Heart left ventricle (tissue), 16 donors: ENCODE results near the gene MAN2B2. TPM values are rescaled to one million over a fixed set of nuclear protein-coding genes. Genes with fewer than 3 reads are reported as not detected.
A peak's percentile ranks its signal among the peaks of the same experiment; 100 is the strongest.

Source experiments
- ATAC-seq, 4 donors: fragments of 200-7000 bp; cut with Tn5 transposase; one replicate each; pipeline ENCODE4 v1.9.1; 2020 to 2022; ENCODE audit warnings: moderate library complexity in 4 of 4, mild to moderate bottlenecking in 3 of 4, moderate number of reproducible peaks in 1 of 4
- DNase-seq, 5 donors: peaks; one replicate each; pipeline ENCODE4 v3.0.0-alpha.2; 2020
- H3K27ac ChIP-seq, 12 donors: fragments of 200-600 bp; sonication (generic) in 4 of 12; one replicate each; pipeline versions ENCODE4 v1.5.0 to v1.8.0; 2016 to 2022; ENCODE audit warnings: mild to moderate bottlenecking in 2 of 12
- H3K27me3 ChIP-seq, 9 donors: fragments of 200-600 bp; sonication (generic) in 2 of 9; one replicate each; pipeline versions ENCODE4 v1.5.1 to v1.8.0; 2016 to 2022; ENCODE audit warnings: mild to moderate bottlenecking in 3 of 9
- H3K36me3 ChIP-seq, 9 donors: fragments of 200-600 bp; sonication (generic) in 2 of 9; one replicate each; pipeline versions ENCODE4 v1.5.0 to v1.8.0; 2018 to 2022; ENCODE audit warnings: mild to moderate bottlenecking in 2 of 9
- H3K4me1 ChIP-seq, 12 donors: fragments of 200-600 bp; sonication (generic) in 4 of 12; one replicate each; pipeline versions ENCODE4 v1.5.0 to v1.8.0; 2016 to 2022; ENCODE audit warnings: mild to moderate bottlenecking in 3 of 12
- H3K4me3 ChIP-seq, 12 donors: fragments of 200-600 bp; sonication (generic) in 4 of 12; one replicate each; pipeline versions ENCODE4 v1.5.0 to v1.8.0; 2017 to 2022; ENCODE audit warnings: mild to moderate bottlenecking in 9 of 12, moderate library complexity in 4 of 12
- H3K9me3 ChIP-seq, 12 donors: fragments of 200-600 bp; sonication (generic) in 4 of 12; one replicate each; pipeline versions ENCODE4 v1.5.0 to v1.8.0; 2016 to 2022; ENCODE audit warnings: mild to moderate bottlenecking in 1 of 12
- POLR2A ChIP-seq, 2 donors: fragments of 450-650 bp; IDR thresholded peaks; one replicate each; pipeline ENCODE4 v1.6.1; 2017; ENCODE audit warnings: antibody characterized with exemption in 2 of 2, mild to moderate bottlenecking in 2 of 2, moderate library complexity in 2 of 2
- WGBS, 4 donors: extraction: QIAGEN DNeasy Blood & Tissue Kit in 2 of 4; methylation state at CpG; one replicate each; pipeline versions ENCODE4 v1.1.5 to v1.1.7; 2013 to 2018; 5-methylcytosine and 5-hydroxymethylcytosine counted together
- intact Hi-C, 10 donors: fragments of 100-400 bp; cut with DNase I; formaldehyde crosslinking; loops; one replicate each; pipeline versions ENCODE4 v1.11.1 to v1.14.2; 2022
- polyA plus RNA-seq, 2 donors: library from polyadenylated mRNA; stranded (reverse); fragments of 200-250 nt; gene quantifications; one replicate each; pipeline ENCODE4 v1.2.3, GENCODE V29; 2013
- total RNA-seq, 9 donors: library from RNA; depleted of rRNA in 2 of 9; stranded (reverse); fragments of >200 nt in 2 of 9; fragmentation: NEBNext Ultra II Directional in 3 of 9; extraction: Animal tissue kit (Norgen Biotek cat#: 25700) in 3 of 9; gene quantifications; one replicate each; pipeline versions ENCODE4 v1.1.0 to v1.2.4, GENCODE V29; 2016 to 2023
- TF ChIP-seq, protein P1 (sequence below), 12 donors: fragments of 200-600 bp; sonication (generic) in 4 of 12; IDR thresholded peaks; one replicate each; pipeline versions ENCODE4 v1.5.0 to v1.8.0; 2018 to 2022; ENCODE audit warnings: antibody characterized with exemption in 12 of 12, mild to moderate bottlenecking in 5 of 12
- donor health status: ischemic (EF 13 %, LVEDD 7.1; RV severe dilation, severe dysfunction).
- donor health status: healthy with polysubstance abuse.
- donor health status: DM: no; HTN: yes; CAD: no.
- donor health status: DM: no; HTN: no; CAD: no.
- donor health status: ischemic (EF 25% LVEDD 6.9; RV normal size, moderate dysfunction).
- donor health status: ischemic (EF 25% LVEDD 5.7; RV mildly dilated, moderate dysfunction).
- donor health status: healthy.
- donor health status: DM: yes; HTN: yes; CAD: no.
- donor health status: ischemic (EF 35%, LVEDD 5.7; RV mildly dilated, moderate dysfunction).
- donor health status: nonischemic (EF 11% LVEDD 7.7; RV severe dilation, severe dysfunction).
- donor health status: DM: yes; HTN: yes; CAD: no.
- donor health status: PGD.
- donor health status: ischemic (EF 29% LVEDD 5.4; RV normal size, mild dysfunction).
- donor health status: nonischemic (EF 23%, LVEDD 6.1; RV moderate dilation, normal function).

Gene MAN2B2
- total and polyA plus RNA-seq, 11 donors = 4.4 to 33.6 (median 19.8) TPM

DNA sequence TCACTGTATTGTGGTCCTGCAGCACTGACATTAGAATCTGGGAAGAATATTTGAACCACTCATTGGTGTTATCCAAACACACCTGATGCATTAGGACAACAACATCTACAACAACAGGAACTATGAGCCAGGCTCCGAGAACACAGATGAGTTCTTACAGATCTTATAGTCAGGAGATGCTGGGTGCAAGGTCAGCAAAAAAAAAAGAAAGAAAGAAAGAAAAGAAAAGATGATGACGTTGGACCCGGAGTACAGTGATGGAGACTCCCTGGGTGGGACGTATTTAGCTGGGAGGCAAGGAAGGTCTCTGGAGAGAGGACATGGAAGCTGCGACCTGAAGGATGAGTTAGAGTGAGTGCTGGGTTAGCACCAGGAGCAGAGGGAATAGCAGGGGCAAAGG, 17.8 kb upstream of the MAN2B2 start:
- peaks cover 0 to 3% (median 0%) of the 10 kb centered on the region in 12 donors for H3K9me3 ChIP-seq
- TF ChIP-seq, protein P1, sequence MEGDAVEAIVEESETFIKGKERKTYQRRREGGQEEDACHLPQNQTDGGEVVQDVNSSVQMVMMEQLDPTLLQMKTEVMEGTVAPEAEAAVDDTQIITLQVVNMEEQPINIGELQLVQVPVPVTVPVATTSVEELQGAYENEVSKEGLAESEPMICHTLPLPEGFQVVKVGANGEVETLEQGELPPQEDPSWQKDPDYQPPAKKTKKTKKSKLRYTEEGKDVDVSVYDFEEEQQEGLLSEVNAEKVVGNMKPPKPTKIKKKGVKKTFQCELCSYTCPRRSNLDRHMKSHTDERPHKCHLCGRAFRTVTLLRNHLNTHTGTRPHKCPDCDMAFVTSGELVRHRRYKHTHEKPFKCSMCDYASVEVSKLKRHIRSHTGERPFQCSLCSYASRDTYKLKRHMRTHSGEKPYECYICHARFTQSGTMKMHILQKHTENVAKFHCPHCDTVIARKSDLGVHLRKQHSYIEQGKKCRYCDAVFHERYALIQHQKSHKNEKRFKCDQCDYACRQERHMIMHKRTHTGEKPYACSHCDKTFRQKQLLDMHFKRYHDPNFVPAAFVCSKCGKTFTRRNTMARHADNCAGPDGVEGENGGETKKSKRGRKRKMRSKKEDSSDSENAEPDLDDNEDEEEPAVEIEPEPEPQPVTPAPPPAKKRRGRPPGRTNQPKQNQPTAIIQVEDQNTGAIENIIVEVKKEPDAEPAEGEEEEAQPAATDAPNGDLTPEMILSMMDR (IDR thresholded peaks at IDR 0.05) = no peak
- no peak for TF ChIP-seq POLR2A (IDR thresholded peaks at IDR 0.05)
- no peaks in the 10 kb centered on the region for H3K36me3 ChIP-seq
- peaks cover 0 to 60% (median 9%) of the 10 kb centered on the region in 9 donors for H3K27me3 ChIP-seq
- 67 to 75% (median 69%) methylated on average over 5 of the region's 5 CpGs for WGBS, 4 donors
- no peak for DNase-seq
- H3K27ac ChIP-seq = no peak overlapping the region
- no peaks in the 10 kb centered on the region for H3K4me1 ChIP-seq
- intact Hi-C loops = no loop called here
- no peak for ATAC-seq
- H3K4me3 ChIP-seq = no peak overlapping the region

- 61 to 82% (median 79%) methylated on average over 3 to 10 of the region's 10 CpGs for WGBS, 4 donors
- Histone ChIP-seq H3K4me3 (no peak overlapping the region), H3K36me3 (no peaks in the 10 kb centered on the region), H3K4me1 (peaks cover 0 to 4% (median under 1%) of the 10 kb centered on the region in 12 donors), H3K27me3 (peaks cover 0 to 64% (median 14%) of the 10 kb centered on the region in 9 donors), H3K27ac (no peak overlapping the region), H3K9me3 (no peaks in the 10 kb centered on the region)
- DNase-seq = no peak
- intact Hi-C loops = no loop called here
- TF ChIP-seq, protein P1 (IDR thresholded peaks at IDR 0.05) = no peak
- no peak for TF ChIP-seq POLR2A (IDR thresholded peaks at IDR 0.05)
- no peak for ATAC-seq
Measured at GRCh38 chr4:6557856-6558255, 17.1 kb upstream of the MAN2B2 start.

- no peaks in the 10 kb centered on the region for H3K36me3 ChIP-seq
- H3K27ac ChIP-seq = no peak overlapping the region
- peak in 1 of 5 donors; percentile 6 for DNase-seq
- WGBS, 4 donors = 70 to 78% (median 73%) methylated on average over 7 to 10 of the region's 10 CpGs
- TF ChIP-seq POLR2A (IDR thresholded peaks at IDR 0.05) = no peak
- TF ChIP-seq, protein P1 (IDR thresholded peaks at IDR 0.05) = no peak
- no peak overlapping the region for H3K4me3 ChIP-seq
- H3K4me1 ChIP-seq = peaks cover 3 to 18% (median 10%) of the 10 kb centered on the region in 12 donors
- no peaks in the 10 kb centered on the region for H3K9me3 ChIP-seq
- no peak for ATAC-seq
- peaks cover 0 to 80% (median 28%) of the 10 kb centered on the region in 9 donors for H3K27me3 ChIP-seq
- intact Hi-C loops = no loop called here
Measured at GRCh38 chr4:6560416-6561172, 14.4 kb upstream of the MAN2B2 start.

DNA sequence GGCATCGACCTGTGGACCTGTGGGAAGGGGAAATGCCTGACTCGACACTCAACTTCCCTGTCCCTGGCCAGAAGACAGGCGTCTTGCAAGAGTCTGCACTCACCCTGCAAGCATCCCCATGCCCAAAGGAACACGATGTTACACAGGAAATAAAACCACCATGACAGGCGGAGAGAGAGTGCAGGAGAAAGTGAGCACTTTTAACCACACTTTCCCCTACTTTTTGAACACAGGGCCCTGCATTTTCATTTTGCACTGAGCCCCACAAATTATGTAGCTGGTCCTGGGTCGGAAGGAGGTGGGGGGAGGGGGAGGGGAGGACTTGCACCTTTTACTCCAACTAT, 13.8 kb upstream of the MAN2B2 start:
- 30 to 41% (median 34%) methylated on average over 6 of the region's 6 CpGs for WGBS, 4 donors
- intact Hi-C loops = no loop called here

More for the DNA sequence above, 13.8 kb upstream of the MAN2B2 start:
- DNase-seq = peak in 1 of 5 donors; percentile 6
- Histone ChIP-seq H3K9me3 (no peaks in the 10 kb centered on the region), H3K36me3 (no peaks in the 10 kb centered on the region), H3K4me1 (peaks cover 3 to 18% (median 10%) of the 10 kb centered on the region in 12 donors), H3K4me3 (no peak overlapping the region), H3K27me3 (peaks cover 0 to 79% (median 28%) of the 10 kb centered on the region in 9 donors), H3K27ac (no peak overlapping the region)
- ATAC-seq = no peak
- TF ChIP-seq, protein P1 (IDR thresholded peaks at IDR 0.05) = no peak
- no peak for TF ChIP-seq POLR2A (IDR thresholded peaks at IDR 0.05)
